ENCODE data around the gene HDGF. TPM values are rescaled to one million over a fixed set of nuclear protein-coding genes. Genes with fewer than 3 reads are reported as not detected.
"Not testable (repeated sequence)": the region's sequence is repeated elsewhere in the genome, so short reads cannot be mapped to it uniquely, and the experiment has no call there.

HDGF gene
- total and polyA plus RNA-seq, 2 donors: 116 to 226 TPM

DNA sequence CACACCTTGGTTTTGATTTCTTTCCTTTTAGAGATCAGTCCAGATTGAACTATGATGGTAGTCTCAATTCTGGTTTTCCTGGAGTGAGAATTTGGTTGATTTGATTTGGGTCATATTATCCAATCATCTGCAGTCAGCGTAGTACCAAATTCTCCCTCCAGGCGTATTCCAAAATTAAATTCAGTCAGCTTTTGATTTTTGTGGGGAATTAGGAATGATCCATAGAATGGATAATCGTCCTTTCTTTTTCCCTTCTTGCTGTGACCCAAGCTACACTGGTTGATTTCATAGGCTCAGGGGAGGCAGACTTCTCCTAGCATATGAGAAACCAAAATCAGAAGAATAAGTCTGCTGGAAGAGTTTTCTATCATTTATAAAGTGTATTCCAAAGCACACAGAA lies 20.7 kb upstream of the HDGF start:
- peaks cover 11 to 22% of the 10 kb centered on the region in 2 donors for H3K4me1 ChIP-seq (ENCODE audit: control insufficient read depth in 2 of 2, insufficient read depth in 2 of 2, low read length in 2 of 2)
- 97% methylated on average over 3 of the region's 3 CpGs for WGBS

DNA sequence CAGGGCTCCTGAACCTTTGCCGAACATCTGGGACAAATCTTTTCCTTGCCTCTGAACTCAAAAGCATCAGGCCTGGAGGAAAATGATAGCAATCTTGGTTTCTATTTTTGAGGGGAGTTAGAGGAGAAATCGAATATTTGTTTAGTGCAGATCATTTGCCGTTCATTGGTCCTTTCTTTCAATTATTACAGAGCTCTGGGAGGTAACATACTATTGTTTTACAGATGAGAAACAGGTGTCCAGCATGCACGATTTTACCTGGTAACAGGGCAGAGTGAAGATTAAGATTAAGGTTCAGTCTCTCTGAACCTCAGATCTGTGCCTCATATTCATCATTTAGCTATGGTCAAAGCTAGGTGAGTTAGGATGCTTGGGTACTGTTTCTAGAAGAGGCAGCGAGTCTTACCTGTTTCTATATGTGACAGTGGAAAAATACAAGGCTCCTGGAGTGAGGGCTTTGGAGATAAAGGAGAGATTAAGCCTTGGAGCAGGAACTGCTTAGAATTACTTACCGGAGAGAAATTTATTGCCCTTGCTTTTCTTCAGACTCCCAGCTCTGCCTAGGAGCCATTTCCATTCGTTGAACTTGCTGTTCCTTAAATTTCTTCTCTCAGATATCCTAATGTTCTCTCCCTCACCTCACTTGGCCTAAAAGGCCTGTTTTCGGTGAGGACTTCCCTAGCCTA lies 17.3 kb upstream of the HDGF start:
- Histone ChIP-seq H3K4me3 (ENCODE audit: low read length in 2 of 2) (peak overlapping the region; percentile 83 to 91), H3K9me3 (ENCODE audit: control insufficient read depth in 2 of 2, insufficient read depth in 1 of 2, low read length in 1 of 2) (no peaks in the 10 kb centered on the region), H3K27ac (ENCODE audit: low read depth in 1 of 2, low read length in 1 of 2) (no peak overlapping the region), H3K36me3 (ENCODE audit: control insufficient read depth in 2 of 2, insufficient read depth in 2 of 2, low read length in 1 of 2) (peaks cover 5 to 21% of the 10 kb centered on the region in 2 donors), H3K4me1 (ENCODE audit: control insufficient read depth in 2 of 2, insufficient read depth in 2 of 2, low read length in 2 of 2) (peaks cover 16 to 31% of the 10 kb centered on the region in 2 donors), H3K27me3 (ENCODE audit: control insufficient read depth in 2 of 2, insufficient read depth in 1 of 2, low read length in 1 of 2) (no peaks in the 10 kb centered on the region)
- no peak for DNase-seq (ENCODE audit: low read depth in 6 of 9, low spot score in 9 of 9)
- WGBS: 41% methylated on average over 8 of the region's 8 CpGs

More for the DNA sequence above, 20.7 kb upstream of the HDGF start:
- no peak for DNase-seq (ENCODE audit: low read depth in 6 of 9, low spot score in 9 of 9)
- peaks cover 5 to 24% of the 10 kb centered on the region in 2 donors for H3K36me3 ChIP-seq (ENCODE audit: control insufficient read depth in 2 of 2, insufficient read depth in 2 of 2, low read length in 1 of 2)
- no peak overlapping the region for H3K4me3 ChIP-seq (ENCODE audit: low read length in 2 of 2)
- H3K27ac ChIP-seq (ENCODE audit: low read depth in 1 of 2, low read length in 1 of 2): no peak overlapping the region
- no peaks in the 10 kb centered on the region for H3K9me3 ChIP-seq (ENCODE audit: control insufficient read depth in 2 of 2, insufficient read depth in 1 of 2, low read length in 1 of 2)
- H3K27me3 ChIP-seq (ENCODE audit: control insufficient read depth in 2 of 2, insufficient read depth in 1 of 2, low read length in 1 of 2): no peaks in the 10 kb centered on the region

- H3K4me1 ChIP-seq (ENCODE audit: control insufficient read depth in 2 of 2, insufficient read depth in 2 of 2, low read length in 2 of 2): peaks cover 16 to 31% of the 10 kb centered on the region in 2 donors
- H3K27ac ChIP-seq (ENCODE audit: low read depth in 1 of 2, low read length in 1 of 2): peak overlapping the region; percentile 93 to 95
- peak overlapping the region; percentile 83 to 91 for H3K4me3 ChIP-seq (ENCODE audit: low read length in 2 of 2)
- peak in 1 of 9 donors; percentile 52 for DNase-seq (ENCODE audit: low read depth in 6 of 9, low spot score in 9 of 9)
- peaks cover 3 to 21% of the 10 kb centered on the region in 2 donors for H3K36me3 ChIP-seq (ENCODE audit: control insufficient read depth in 2 of 2, insufficient read depth in 2 of 2, low read length in 1 of 2)
- WGBS: 2% methylated on average over 31 of the region's 31 CpGs
- H3K9me3 ChIP-seq (ENCODE audit: control insufficient read depth in 2 of 2, insufficient read depth in 1 of 2, low read length in 1 of 2): no peaks in the 10 kb centered on the region
- H3K27me3 ChIP-seq (ENCODE audit: control insufficient read depth in 2 of 2, insufficient read depth in 1 of 2, low read length in 1 of 2): no peaks in the 10 kb centered on the region
Observed at GRCh38 chr1:156767879-156768604, 16.6 kb upstream of the HDGF start.

DNA sequence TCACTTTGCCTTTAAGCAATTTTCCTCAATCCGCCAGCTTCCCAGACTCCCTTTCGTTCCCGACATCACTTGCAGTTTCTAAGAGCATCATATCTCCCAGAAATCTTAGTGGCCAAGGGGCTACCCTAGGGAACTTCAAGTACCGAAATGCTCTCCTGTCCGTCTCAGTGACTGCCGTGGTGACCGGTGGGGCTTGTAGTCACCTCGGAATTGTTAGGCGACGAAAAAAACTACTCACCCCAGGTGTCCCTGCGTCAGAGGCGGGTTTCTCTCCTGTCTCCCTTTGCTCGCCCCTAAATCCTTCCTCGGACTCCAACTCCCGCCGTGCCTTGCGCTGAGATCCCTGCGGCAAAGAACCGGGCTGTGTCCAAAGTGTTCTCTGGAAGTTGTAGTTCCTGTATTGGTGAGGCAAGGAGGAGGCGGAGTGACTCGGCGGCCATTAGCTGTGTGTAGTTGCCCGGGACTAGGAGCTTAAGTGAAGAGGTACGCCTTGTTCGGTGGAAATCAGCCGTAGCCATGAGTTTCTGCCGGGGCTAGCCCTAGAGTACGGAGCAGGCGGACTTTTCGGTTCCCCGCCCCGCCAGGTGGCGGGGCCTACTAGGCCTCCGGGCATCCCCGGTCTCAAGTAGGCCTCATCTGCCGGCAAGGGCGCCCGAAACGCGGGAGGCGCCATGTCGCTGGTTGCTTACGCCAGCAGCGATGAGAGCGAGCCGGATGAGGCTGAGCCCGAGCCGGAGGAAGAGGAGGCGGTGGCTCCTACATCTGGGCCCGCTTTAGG lies 15.8 kb upstream of the HDGF start, which contains the start of gene PRCC:
Gene PRCC (plus strand): TSS at position 435 of the 778 bp plus-strand sequence. CDS start 237 bp downstream, at position 672.
- no peaks in the 10 kb centered on the region for H3K9me3 ChIP-seq (ENCODE audit: control insufficient read depth in 2 of 2, insufficient read depth in 1 of 2, low read length in 1 of 2)
- peaks cover 0 to 18% of the 10 kb centered on the region in 2 donors for H3K36me3 ChIP-seq (ENCODE audit: control insufficient read depth in 2 of 2, insufficient read depth in 2 of 2, low read length in 1 of 2)
- DNase-seq (ENCODE audit: low read depth in 6 of 9, low spot score in 9 of 9): peak; percentile 96 to 99 (median 99)
- peak within 1 kb of the TSS; percentile 83 to 91 for H3K4me3 ChIP-seq (ENCODE audit: low read length in 2 of 2)
- peak within 1 kb of the TSS; percentile 93 to 95 for H3K27ac ChIP-seq (ENCODE audit: low read depth in 1 of 2, low read length in 1 of 2)
- WGBS: under 1% methylated on average over 50 of the region's 50 CpGs
- no peaks in the 10 kb centered on the region for H3K27me3 ChIP-seq (ENCODE audit: control insufficient read depth in 2 of 2, insufficient read depth in 1 of 2, low read length in 1 of 2)
- H3K4me1 ChIP-seq (ENCODE audit: control insufficient read depth in 2 of 2, insufficient read depth in 2 of 2, low read length in 2 of 2): peaks cover 16 to 31% of the 10 kb centered on the region in 2 donors

- no peaks in the 10 kb centered on the region for H3K9me3 ChIP-seq (ENCODE audit: control insufficient read depth in 2 of 2, insufficient read depth in 1 of 2, low read length in 1 of 2)
- no peaks in the 10 kb centered on the region for H3K27me3 ChIP-seq (ENCODE audit: control insufficient read depth in 2 of 2, insufficient read depth in 1 of 2, low read length in 1 of 2)
- H3K4me1 ChIP-seq (ENCODE audit: control insufficient read depth in 2 of 2, insufficient read depth in 2 of 2, low read length in 2 of 2): peaks cover 16 to 31% of the 10 kb centered on the region in 2 donors
- WGBS: 13% methylated on average over 14 of the region's 14 CpGs
- H3K27ac ChIP-seq (ENCODE audit: low read depth in 1 of 2, low read length in 1 of 2): peak overlapping the region; percentile 66 to 85
- peak in 1 of 9 donors; percentile 19 for DNase-seq (ENCODE audit: low read depth in 6 of 9, low spot score in 9 of 9)
- H3K36me3 ChIP-seq (ENCODE audit: control insufficient read depth in 2 of 2, insufficient read depth in 2 of 2, low read length in 1 of 2): peaks cover 0 to 15% of the 10 kb centered on the region in 2 donors
- H3K4me3 ChIP-seq (ENCODE audit: low read length in 2 of 2): peak overlapping the region; percentile 77 to 83
Observed at GRCh38 chr1:156766298-156767100, 15.0 kb upstream of the HDGF start.

GRCh38 chr1:156765666-156766065 lies 14.2 kb upstream of the HDGF start:
- no peak for DNase-seq (ENCODE audit: low read depth in 6 of 9, low spot score in 9 of 9)
- Histone ChIP-seq H3K4me1 (ENCODE audit: control insufficient read depth in 2 of 2, insufficient read depth in 2 of 2, low read length in 2 of 2) (peaks cover 20 to 30% of the 10 kb centered on the region in 2 donors), H3K4me3 (ENCODE audit: low read length in 2 of 2) (no peak overlapping the region), H3K27ac (ENCODE audit: low read depth in 1 of 2, low read length in 1 of 2) (no peak overlapping the region), H3K9me3 (ENCODE audit: control insufficient read depth in 2 of 2, insufficient read depth in 1 of 2, low read length in 1 of 2) (no peaks in the 10 kb centered on the region), H3K36me3 (ENCODE audit: control insufficient read depth in 2 of 2, insufficient read depth in 2 of 2, low read length in 1 of 2) (peaks cover 0 to 7% of the 10 kb centered on the region in 2 donors), H3K27me3 (ENCODE audit: control insufficient read depth in 2 of 2, insufficient read depth in 1 of 2, low read length in 1 of 2) (no peaks in the 10 kb centered on the region)
- 91% methylated on average over 5 of the region's 5 CpGs for WGBS

- not testable (repeated sequence) for H3K27ac ChIP-seq (ENCODE audit: low read depth in 1 of 2, low read length in 1 of 2); H3K9me3 ChIP-seq (ENCODE audit: control insufficient read depth in 2 of 2, insufficient read depth in 1 of 2, low read length in 1 of 2); H3K27me3 ChIP-seq (ENCODE audit: control insufficient read depth in 2 of 2, insufficient read depth in 1 of 2, low read length in 1 of 2); H3K36me3 ChIP-seq (ENCODE audit: control insufficient read depth in 2 of 2, insufficient read depth in 2 of 2, low read length in 1 of 2); DNase-seq (ENCODE audit: low read depth in 6 of 9, low spot score in 9 of 9); H3K4me3 ChIP-seq (ENCODE audit: low read length in 2 of 2)
- WGBS: 96% methylated on average over 15 of the region's 15 CpGs
- H3K4me1 ChIP-seq (ENCODE audit: control insufficient read depth in 2 of 2, insufficient read depth in 2 of 2, low read length in 2 of 2): peaks cover 25 to 33% of the 10 kb centered on the region in 2 donors
Observed at GRCh38 chr1:156765136-156765535, 13.7 kb upstream of the HDGF start.

DNA sequence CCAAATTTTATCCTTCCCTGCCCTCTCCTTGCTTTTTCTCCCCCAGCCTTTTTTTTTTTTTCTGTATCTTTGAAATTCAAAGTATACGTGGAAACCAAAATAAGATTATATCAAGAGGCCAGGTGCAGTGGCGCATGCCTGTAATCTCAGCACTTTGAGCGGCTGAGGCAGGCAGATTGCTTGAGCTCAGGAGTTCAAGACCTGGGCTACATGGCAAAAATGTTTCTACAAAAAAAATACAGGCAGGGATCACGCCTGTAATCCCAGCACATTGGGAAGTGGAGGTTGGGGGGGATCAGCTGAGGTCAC lies 9.3 kb upstream of the HDGF start:
- H3K9me3 ChIP-seq (ENCODE audit: control insufficient read depth in 2 of 2, insufficient read depth in 1 of 2, low read length in 1 of 2): no peaks in the 10 kb centered on the region
- 25% methylated on average over 4 of the region's 4 CpGs for WGBS
- peak in 1 of 9 donors; percentile 49 for DNase-seq (ENCODE audit: low read depth in 6 of 9, low spot score in 9 of 9)
- H3K36me3 ChIP-seq (ENCODE audit: control insufficient read depth in 2 of 2, insufficient read depth in 2 of 2, low read length in 1 of 2): no peaks in the 10 kb centered on the region
- peaks cover 11 to 14% of the 10 kb centered on the region in 2 donors for H3K4me1 ChIP-seq (ENCODE audit: control insufficient read depth in 2 of 2, insufficient read depth in 2 of 2, low read length in 2 of 2)
- H3K4me3 ChIP-seq (ENCODE audit: low read length in 2 of 2): no peak overlapping the region
- no peak overlapping the region for H3K27ac ChIP-seq (ENCODE audit: low read depth in 1 of 2, low read length in 1 of 2)
- no peaks in the 10 kb centered on the region for H3K27me3 ChIP-seq (ENCODE audit: control insufficient read depth in 2 of 2, insufficient read depth in 1 of 2, low read length in 1 of 2)
